Endothelial cell of umbilical vein (primary cell): ENCODE data around the gene ARHGEF38. TPM values are rescaled to one million over a fixed set of nuclear protein-coding genes. Genes with fewer than 3 reads are reported as not detected.
A peak's percentile ranks its signal among the peaks of the same experiment; 100 is the strongest.

Source experiments
- BruUV-seq: library from RNA; stranded (reverse); fragments of 400-500 nt; replicated peaks from 2 replicates; lab custom pipeline; 2021; lab: Mats Ljungman, UMichigan
- CTCF ChIA-PET: fragments of 300-600, 350-600 bp; sonication (Branson Sonifier 250); formaldehyde crosslinking; loops from one replicate; lab custom pipeline; 2021; ENCODE audit warnings: antibody characterized with exemption, inconsistent platforms; lab: Charles Lee
- POLR2A ChIA-PET: fragments of 300-600, 350-600 bp; sonication (Branson Sonifier 250); formaldehyde crosslinking; loops from one replicate; lab custom pipeline; 2021; ENCODE audit warnings: antibody characterized with exemption, inconsistent platforms; lab: Charles Lee
- DNase-seq: peaks from one replicate; pipeline ENCODE4 v3.0.0-alpha.2; 2011; ENCODE audit warnings: low read depth, low spot score
- FAIRE-seq: peaks from 2 replicates; lab custom pipeline; 2011; peaks lifted over from hg19 to GRCh38; lab: Jason Lieb, UNC
- H2AFZ ChIP-seq: 2 replicates; pipeline ENCODE4 v1.6.0; 2012; ENCODE audit warnings: low read depth, low read length, control low read depth, inconsistent platforms
- H3K27ac ChIP-seq: 2 replicates; pipeline ENCODE4 v1.5.1; 2011; ENCODE audit warnings: low read depth, mild to moderate bottlenecking, control low read depth, low read length, moderate library complexity; ENCODE audit not compliant: insufficient read depth
- H3K27me3 ChIP-seq, 2 experiments: 2 replicates each; pipeline versions ENCODE4 v1.6.0 to v1.6.1; 2011; ENCODE audit warnings: low read length in 2 of 2, mixed read lengths in 1 of 2; ENCODE audit not compliant: control insufficient read depth in 2 of 2, insufficient read depth in 2 of 2
- H3K36me3 ChIP-seq, 2 experiments: 2 replicates in 1 of 2; 3 replicates in 1 of 2; pipeline ENCODE4 v1.5.1; 2011; ENCODE audit warnings: low read length in 2 of 2, mild to moderate bottlenecking in 1 of 2, moderate library complexity in 1 of 2; ENCODE audit not compliant: control insufficient read depth in 2 of 2, insufficient read depth in 2 of 2; ENCODE audit errors: extremely low read depth in 1 of 2
- H3K4me1 ChIP-seq: 3 replicates; pipeline ENCODE4 v1.5.1; 2011; ENCODE audit warnings: mild to moderate bottlenecking, low read length; ENCODE audit not compliant: control insufficient read depth, insufficient read depth; ENCODE audit errors: extremely low read depth
- H3K4me2 ChIP-seq: 2 replicates; pipeline ENCODE4 v1.6.1; 2011; ENCODE audit warnings: low read length, control low read depth, mixed read lengths; ENCODE audit not compliant: insufficient read depth
- H3K4me3 ChIP-seq, 3 experiments: fragments of 200-600 bp in 1 of 3; sonication (generic), shearing (Covaris generic) in 1 of 3; replicated peaks in 1 of 3; 2 replicates each; pipeline ENCODE4 v1.5.1; 2011 to 2016; ENCODE audit warnings: control low read depth in 3 of 3, low read length in 3 of 3, mild to moderate bottlenecking in 2 of 3, inconsistent platforms in 1 of 3, low read depth in 1 of 3, moderate library complexity in 1 of 3; ENCODE audit not compliant: insufficient read depth in 1 of 3
- H3K79me2 ChIP-seq: 2 replicates; pipeline ENCODE4 v1.6.0; 2012; ENCODE audit warnings: low read length, inconsistent platforms; ENCODE audit not compliant: control insufficient read depth, insufficient read depth
- H3K9ac ChIP-seq: replicated peaks from 2 replicates; pipeline ENCODE3; 2011; ENCODE audit warnings: low read length, control low read depth; ENCODE audit not compliant: insufficient read depth; ENCODE audit errors: extremely low read depth
- H3K9me1 ChIP-seq: replicated peaks from 3 replicates; pipeline ENCODE4 v1.6.0; 2011; ENCODE audit warnings: mild to moderate bottlenecking, low read length; ENCODE audit not compliant: control insufficient read depth, insufficient read depth; ENCODE audit errors: extremely low read depth
- H3K9me3 ChIP-seq: replicated peaks from 2 replicates; pipeline ENCODE4 v1.5.1; 2012; ENCODE audit warnings: low read length, inconsistent platforms; ENCODE audit not compliant: control insufficient read depth, insufficient read depth
- H4K20me1 ChIP-seq: replicated peaks from 2 replicates; pipeline ENCODE3; 2011; ENCODE audit warnings: mild to moderate bottlenecking, low read length; ENCODE audit not compliant: control insufficient read depth, insufficient read depth; ENCODE audit errors: extremely low read depth
- CTCF ChIP-seq, 2 donors: IDR thresholded peaks; 1 replicate in 1 of 2; 2 replicates in 1 of 2; pipeline ENCODE4 v1.5.1; 2011; ENCODE audit warnings: low read length in 2 of 2, mild to moderate bottlenecking in 2 of 2, moderate library complexity in 2 of 2, control low read depth in 1 of 2, inconsistent platforms in 1 of 2, low read depth in 1 of 2; ENCODE audit not compliant: insufficient read depth in 1 of 2; ENCODE audit errors: extremely low read depth in 1 of 2
- EZH2 ChIP-seq: IDR thresholded peaks from 2 replicates; pipeline ENCODE4 v1.6.1; 2012; ENCODE audit warnings: borderline replicate concordance, low read depth, mild to moderate bottlenecking, moderate library complexity, low read length, inconsistent platforms; ENCODE audit not compliant: severe bottlenecking
- FOS ChIP-seq: IDR thresholded peaks from 2 replicates; pipeline ENCODE4 v1.6.1; 2011; ENCODE audit warnings: mild to moderate bottlenecking, low read length, moderate library complexity, borderline replicate concordance; ENCODE audit not compliant: insufficient read depth
- GATA2 ChIP-seq: IDR thresholded peaks from 2 replicates; pipeline ENCODE4 v1.7.0; 2011; ENCODE audit warnings: low read depth, mild to moderate bottlenecking, moderate library complexity, mixed read lengths, low read length; ENCODE audit not compliant: insufficient read length, insufficient read depth
- JUN ChIP-seq: IDR thresholded peaks from 2 replicates; pipeline ENCODE4 v1.6.1; 2011; ENCODE audit warnings: borderline replicate concordance, low read depth; ENCODE audit not compliant: insufficient read length, insufficient read depth
- MYC ChIP-seq: IDR thresholded peaks from one replicate; pipeline ENCODE4 v1.6.1; 2011; ENCODE audit warnings: mild to moderate bottlenecking, low read depth, low read length
- POLR2A ChIP-seq: IDR thresholded peaks from 2 replicates; pipeline ENCODE4 v1.6.1; 2012; ENCODE audit warnings: low read depth, mild to moderate bottlenecking, control low read depth, low read length
- POLR2AphosphoS5 ChIP-seq: IDR thresholded peaks from 2 replicates; pipeline ENCODE4 v1.6.1; 2012; ENCODE audit warnings: low read depth, mild to moderate bottlenecking, control low read depth, low read length, moderate library complexity; ENCODE audit not compliant: insufficient read depth
- dilution Hi-C: fragments of 300-500 bp; cut with MboI; formaldehyde crosslinking; loops from one replicate; pipeline ENCODE4 v1.15.0; 2019; ENCODE audit warnings: low sequenced_read_pairs; ENCODE audit not compliant: extremely low pct_ligation_motif_present
- intact Hi-C: fragments of 100-400 bp; cut with micrococcal nuclease; formaldehyde crosslinking; loops from one replicate; pipeline ENCODE4 v1.10.0; 2022
- polyA plus RNA-seq, 4 experiments: library from polyadenylated mRNA; depleted of rRNA in 3 of 4; stranded (reverse) in 3 of 4; unstranded in 1 of 4; fragments of >200 nt; gene quantifications; 2 replicates each; pipeline versions ENCODE4 v1.2.1 to v1.2.3, GENCODE V29; 2011 to 2012; ENCODE audit warnings: missing spikeins in 1 of 4
- total RNA-seq: library from RNA; stranded (reverse); gene quantifications from 2 replicates; pipeline ENCODE4 v1.2.3, GENCODE V29; 2021
- TF ChIP-seq, protein P1 (sequence below): IDR thresholded peaks from 2 replicates; pipeline ENCODE4 v1.6.1; 2011; ENCODE audit not compliant: insufficient read depth, insufficient read length

The ARHGEF38 gene
- total and polyA plus RNA-seq, 2 donors (not counting 3 experiments of a cell fraction or from before 2014, with no cell fraction given) = not detected

DNA sequence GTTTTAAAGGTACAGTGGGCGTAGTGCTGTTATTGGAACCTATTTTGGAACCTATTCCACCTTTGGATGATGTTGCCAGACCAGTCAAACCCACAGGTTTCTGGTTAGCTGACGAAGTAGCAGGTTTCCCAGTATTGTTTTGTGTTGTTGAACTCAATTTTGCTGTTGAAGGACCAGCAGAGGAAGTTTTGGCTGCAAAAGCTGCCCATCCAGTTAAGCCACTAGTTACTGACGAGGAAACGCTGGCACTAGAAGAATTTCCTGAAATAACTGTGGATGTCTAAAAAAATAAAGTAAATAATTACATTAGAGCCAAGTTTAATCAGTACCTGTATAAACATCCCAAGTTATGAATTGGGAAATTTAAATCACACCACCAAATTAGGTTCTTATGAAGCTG is 130.6 kb downstream of the ARHGEF38 start:
- Histone ChIP-seq H4K20me1 (no peaks in the 10 kb centered on the region), H3K27me3 (no peaks in the 10 kb centered on the region), H3K36me3 (peaks cover 2 to 6% of the 10 kb centered on the region in 2 experiments), H3K79me2 (no peaks in the 10 kb centered on the region), H3K27ac (no peak overlapping the region), H3K9ac (no peak overlapping the region), H3K9me3 (no peaks in the 10 kb centered on the region), H3K4me1 (peaks cover 3% of the 10 kb centered on the region), H3K9me1 (no peaks in the 10 kb centered on the region), H3K4me2 (no peak overlapping the region), H2AFZ (no peak overlapping the region), H3K4me3 (no peak overlapping the region)
- CTCF ChIA-PET = interaction anchor here (0.8 kb wide), 1 partner anchor 13 kb away, joined by 3 read pairs; no protein-coding TSS in a partner anchor
- dilution Hi-C loops (no loop called here), intact Hi-C loops (no loop called here)
- peak; percentile 61 for DNase-seq
- FAIRE-seq = no peak
- POLR2A ChIA-PET = no interaction called here
- BruUV-seq = no TSS peak
- no peak for TF ChIP-seq MYC
- no peak for TF ChIP-seq CTCF (IDR thresholded peaks at IDR 0.05; ENCODE audit: extremely low read depth in 1 of 2, insufficient read depth in 1 of 2, low read depth in 1 of 2, low read length in 2 of 2)
- no peak for TF ChIP-seq POLR2A
- no peak for TF ChIP-seq FOS
- TF ChIP-seq POLR2AphosphoS5 = no peak
- TF ChIP-seq JUN = no peak
- TF ChIP-seq EZH2 = no peak
- TF ChIP-seq, protein P1, sequence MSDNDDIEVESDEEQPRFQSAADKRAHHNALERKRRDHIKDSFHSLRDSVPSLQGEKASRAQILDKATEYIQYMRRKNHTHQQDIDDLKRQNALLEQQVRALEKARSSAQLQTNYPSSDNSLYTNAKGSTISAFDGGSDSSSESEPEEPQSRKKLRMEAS = no peak
- TF ChIP-seq GATA2 = no peak
